Measurements from ENCODE around the gene PRPF8. TPM values are rescaled to one million over a fixed set of nuclear protein-coding genes. Genes with fewer than 3 reads are reported as not detected.

Gene PRPF8
- total RNA-seq, 1 experiment from 2014 or later = 296 TPM

DNA sequence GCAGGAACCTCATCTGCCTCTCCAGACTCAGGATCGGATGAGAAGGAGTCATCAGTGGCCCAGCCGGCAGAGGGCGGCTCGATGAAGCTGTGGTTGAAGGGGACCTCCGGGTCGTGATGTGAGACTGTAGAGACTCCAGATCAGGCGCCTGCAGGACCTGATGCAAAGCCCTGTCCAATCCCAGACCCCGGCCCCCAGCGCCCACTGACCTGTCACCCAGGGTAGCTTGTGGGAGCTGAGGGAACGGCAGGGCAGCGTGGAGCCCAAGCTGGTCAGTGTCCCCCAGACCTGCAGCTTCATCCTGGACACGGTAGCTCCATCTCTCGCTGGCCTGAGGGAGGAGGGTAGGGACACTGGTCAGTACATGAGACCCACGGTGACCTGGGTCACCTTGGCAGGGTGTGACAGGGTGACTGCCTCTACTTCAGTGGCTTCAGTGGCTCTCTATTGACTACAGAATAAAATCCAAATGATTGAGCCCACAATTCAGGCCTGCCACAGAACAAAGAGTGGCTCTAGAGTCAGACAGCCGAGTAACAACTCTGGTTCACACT, 47.9 kb downstream of the PRPF8 start:
- ChIA-PET CTCF (no interaction called here), POLR2A (interaction anchor here (0.6 kb wide), 1 partner anchor 103 kb away, joined by 4 read pairs; no protein-coding TSS in a partner anchor)
- intact Hi-C loops (cut with micrococcal nuclease; ENCODE audit: unreplicated experiment) (no loop called here), in situ Hi-C loops (cut with HindIII; ENCODE audit: low pct_unique_long_range_greater_than_20kb, low sequenced_read_pairs) (no loop called here)
- H3K27ac ChIP-seq (ENCODE audit: low read length) = no peak overlapping the region
- H3K9me3 ChIP-seq (ENCODE audit: control insufficient read depth, insufficient read depth, low read depth, low read length) = no peaks in the 10 kb centered on the region
- H3K4me3 ChIP-seq (ENCODE audit: low read depth in 2 of 2, low read length in 2 of 2) = no peak overlapping the region
- peaks cover 3% of the 10 kb centered on the region; the same call in 1 of the 2 replicates for H3K4me1 ChIP-seq (ENCODE audit: control insufficient read depth, insufficient read depth, low read length)
- no peaks in the 10 kb centered on the region for H3K27me3 ChIP-seq (ENCODE audit: control insufficient read depth, insufficient read depth, low read length)
- no TSS peak for BruUV-seq (replicated peaks)
- no peak for TF ChIP-seq POLR2AphosphoS5 (IDR thresholded peaks at IDR 0.05; ENCODE audit: low read depth, low read length)
- TF ChIP-seq SIN3A (IDR thresholded peaks at IDR 0.05; ENCODE audit: borderline replicate concordance, insufficient read depth, low read depth, low read length) = no peak
- no peak for ATAC-seq
- no peaks in the 10 kb centered on the region for H3K36me3 ChIP-seq (ENCODE audit: control insufficient read depth, insufficient read depth, low read length)
- no peak for DNase-seq (ENCODE audit: low read depth, low spot score)

DNA sequence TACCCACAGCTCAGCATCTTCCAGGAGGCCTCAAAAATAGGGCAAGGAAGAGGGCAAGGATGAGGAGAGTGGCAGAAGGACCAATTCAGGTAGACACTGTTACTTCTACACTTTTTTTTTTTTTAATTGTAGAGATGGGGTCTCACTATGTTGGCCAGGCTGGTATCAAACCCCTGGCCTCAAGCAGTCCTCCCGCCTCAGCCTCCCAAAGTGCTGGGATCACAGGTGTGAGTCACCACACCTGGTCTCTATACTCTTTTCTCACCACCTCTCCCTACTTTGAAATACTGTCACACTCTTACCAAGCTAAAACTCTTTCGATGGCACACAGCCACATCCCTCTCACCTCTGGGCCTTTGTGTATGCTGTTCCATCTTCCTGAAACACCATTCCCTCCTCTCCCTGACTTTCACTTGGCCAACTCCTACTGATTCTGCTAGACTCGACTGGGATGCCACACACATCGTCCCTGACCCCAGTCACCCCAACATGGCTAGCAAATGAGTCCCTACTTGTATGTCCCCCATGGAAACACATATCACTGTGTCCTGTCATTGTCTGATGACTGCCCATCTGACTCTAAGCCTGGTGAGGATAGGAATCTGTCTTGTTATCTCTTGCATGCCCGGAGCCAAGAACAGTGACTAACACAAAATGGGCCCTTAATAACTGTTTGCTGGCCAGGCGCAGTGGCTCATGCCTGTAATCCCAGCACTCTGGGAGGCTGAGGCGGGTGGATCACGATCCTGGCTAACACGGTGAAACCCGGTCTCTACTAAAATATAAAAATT, 48.8 kb downstream of the PRPF8 start:
- Histone ChIP-seq H3K9me3 (ENCODE audit: control insufficient read depth, insufficient read depth, low read depth, low read length) (no peaks in the 10 kb centered on the region), H3K4me1 (ENCODE audit: control insufficient read depth, insufficient read depth, low read length) (peaks cover 3% of the 10 kb centered on the region; the same call in 1 of the 2 replicates), H3K36me3 (ENCODE audit: control insufficient read depth, insufficient read depth, low read length) (no peaks in the 10 kb centered on the region), H3K27ac (ENCODE audit: low read length) (no peak overlapping the region), H3K27me3 (ENCODE audit: control insufficient read depth, insufficient read depth, low read length) (no peaks in the 10 kb centered on the region), H3K4me3 (ENCODE audit: low read depth in 2 of 2, low read length in 2 of 2) (no peak overlapping the region)
- TF ChIP-seq, protein P1, sequence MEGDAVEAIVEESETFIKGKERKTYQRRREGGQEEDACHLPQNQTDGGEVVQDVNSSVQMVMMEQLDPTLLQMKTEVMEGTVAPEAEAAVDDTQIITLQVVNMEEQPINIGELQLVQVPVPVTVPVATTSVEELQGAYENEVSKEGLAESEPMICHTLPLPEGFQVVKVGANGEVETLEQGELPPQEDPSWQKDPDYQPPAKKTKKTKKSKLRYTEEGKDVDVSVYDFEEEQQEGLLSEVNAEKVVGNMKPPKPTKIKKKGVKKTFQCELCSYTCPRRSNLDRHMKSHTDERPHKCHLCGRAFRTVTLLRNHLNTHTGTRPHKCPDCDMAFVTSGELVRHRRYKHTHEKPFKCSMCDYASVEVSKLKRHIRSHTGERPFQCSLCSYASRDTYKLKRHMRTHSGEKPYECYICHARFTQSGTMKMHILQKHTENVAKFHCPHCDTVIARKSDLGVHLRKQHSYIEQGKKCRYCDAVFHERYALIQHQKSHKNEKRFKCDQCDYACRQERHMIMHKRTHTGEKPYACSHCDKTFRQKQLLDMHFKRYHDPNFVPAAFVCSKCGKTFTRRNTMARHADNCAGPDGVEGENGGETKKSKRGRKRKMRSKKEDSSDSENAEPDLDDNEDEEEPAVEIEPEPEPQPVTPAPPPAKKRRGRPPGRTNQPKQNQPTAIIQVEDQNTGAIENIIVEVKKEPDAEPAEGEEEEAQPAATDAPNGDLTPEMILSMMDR (IDR thresholded peaks at IDR 0.05) = no peak
- TF ChIP-seq, protein P2, sequence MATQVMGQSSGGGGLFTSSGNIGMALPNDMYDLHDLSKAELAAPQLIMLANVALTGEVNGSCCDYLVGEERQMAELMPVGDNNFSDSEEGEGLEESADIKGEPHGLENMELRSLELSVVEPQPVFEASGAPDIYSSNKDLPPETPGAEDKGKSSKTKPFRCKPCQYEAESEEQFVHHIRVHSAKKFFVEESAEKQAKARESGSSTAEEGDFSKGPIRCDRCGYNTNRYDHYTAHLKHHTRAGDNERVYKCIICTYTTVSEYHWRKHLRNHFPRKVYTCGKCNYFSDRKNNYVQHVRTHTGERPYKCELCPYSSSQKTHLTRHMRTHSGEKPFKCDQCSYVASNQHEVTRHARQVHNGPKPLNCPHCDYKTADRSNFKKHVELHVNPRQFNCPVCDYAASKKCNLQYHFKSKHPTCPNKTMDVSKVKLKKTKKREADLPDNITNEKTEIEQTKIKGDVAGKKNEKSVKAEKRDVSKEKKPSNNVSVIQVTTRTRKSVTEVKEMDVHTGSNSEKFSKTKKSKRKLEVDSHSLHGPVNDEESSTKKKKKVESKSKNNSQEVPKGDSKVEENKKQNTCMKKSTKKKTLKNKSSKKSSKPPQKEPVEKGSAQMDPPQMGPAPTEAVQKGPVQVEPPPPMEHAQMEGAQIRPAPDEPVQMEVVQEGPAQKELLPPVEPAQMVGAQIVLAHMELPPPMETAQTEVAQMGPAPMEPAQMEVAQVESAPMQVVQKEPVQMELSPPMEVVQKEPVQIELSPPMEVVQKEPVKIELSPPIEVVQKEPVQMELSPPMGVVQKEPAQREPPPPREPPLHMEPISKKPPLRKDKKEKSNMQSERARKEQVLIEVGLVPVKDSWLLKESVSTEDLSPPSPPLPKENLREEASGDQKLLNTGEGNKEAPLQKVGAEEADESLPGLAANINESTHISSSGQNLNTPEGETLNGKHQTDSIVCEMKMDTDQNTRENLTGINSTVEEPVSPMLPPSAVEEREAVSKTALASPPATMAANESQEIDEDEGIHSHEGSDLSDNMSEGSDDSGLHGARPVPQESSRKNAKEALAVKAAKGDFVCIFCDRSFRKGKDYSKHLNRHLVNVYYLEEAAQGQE (IDR thresholded peaks at IDR 0.05; ENCODE audit: insufficient read depth in 1 of 2, low read depth in 2 of 2, low read length in 1 of 2) = no peak
- TF ChIP-seq POLR2AphosphoS5 (IDR thresholded peaks at IDR 0.05; ENCODE audit: low read depth, low read length) = no peak
- TF ChIP-seq SIN3A (IDR thresholded peaks at IDR 0.05; ENCODE audit: borderline replicate concordance, insufficient read depth, low read depth, low read length) = no peak
- TF ChIP-seq TCF7L2 (IDR thresholded peaks at IDR 0.05; ENCODE audit: low read depth, low read length) = no peak
- intact Hi-C loops (cut with micrococcal nuclease; ENCODE audit: unreplicated experiment) = no loop called here
- in situ Hi-C loops (cut with HindIII; ENCODE audit: low pct_unique_long_range_greater_than_20kb, low sequenced_read_pairs) = no loop called here
- ATAC-seq (no peak), DNase-seq (ENCODE audit: low read depth, low spot score) (no peak)
- CTCF ChIA-PET = no interaction called here
- POLR2A ChIA-PET = interaction anchor here (0.6 kb wide), 1 partner anchor 21 kb away, joined by 3 read pairs; no protein-coding TSS in a partner anchor
- no TSS peak for BruUV-seq (replicated peaks)
